Central memory CD4-positive, alpha-beta T cell (primary cell): ENCODE data around the gene OSBPL5.
A peak's percentile ranks its signal among the peaks of the same experiment; 100 is the strongest.

ENCODE experiments used
- DNase-seq: peaks from one replicate; pipeline ENCODE4 v3.0.0; 2022

OSBPL5 gene

DNA sequence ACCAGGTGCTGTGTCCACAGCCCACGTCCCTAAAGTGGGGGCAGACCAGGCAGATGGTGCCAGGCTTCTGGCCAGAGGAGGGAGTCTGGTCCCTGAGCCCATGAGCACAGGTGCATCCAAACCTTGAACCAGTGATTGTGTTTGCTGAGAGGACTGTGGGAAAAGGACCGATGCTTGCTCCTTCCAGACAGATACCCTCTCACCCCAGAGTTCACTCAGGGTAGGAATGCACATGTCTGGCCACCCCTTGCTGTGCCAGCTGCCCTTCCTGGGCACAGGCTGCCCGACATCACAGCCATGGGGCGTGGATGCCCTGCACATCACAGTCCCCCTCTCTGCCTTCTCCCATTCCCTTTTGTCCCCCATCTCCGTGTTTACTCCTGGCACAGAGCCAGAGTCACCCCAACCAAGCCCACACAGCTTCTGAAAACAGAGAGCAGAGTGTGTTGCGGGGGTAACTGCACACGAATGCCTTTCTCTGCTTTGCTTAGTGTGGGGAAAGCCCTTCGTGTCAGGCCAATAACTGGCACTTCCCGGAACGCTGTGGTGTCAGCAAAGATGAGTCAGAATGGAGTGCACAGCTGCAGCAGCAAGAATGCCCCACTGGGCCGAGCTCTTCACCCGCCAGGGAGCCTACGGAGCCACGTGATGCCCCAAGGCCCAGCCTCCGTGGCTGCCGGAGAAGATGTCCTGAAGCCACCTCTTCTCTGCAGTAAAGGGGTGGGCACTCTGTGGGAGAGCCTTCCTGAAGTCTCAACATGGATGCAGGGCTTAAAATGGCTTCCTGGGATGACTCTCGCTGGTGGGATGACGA lies 115.5 kb downstream of the OSBPL5 start:
- peak; percentile 75 for DNase-seq

DNA sequence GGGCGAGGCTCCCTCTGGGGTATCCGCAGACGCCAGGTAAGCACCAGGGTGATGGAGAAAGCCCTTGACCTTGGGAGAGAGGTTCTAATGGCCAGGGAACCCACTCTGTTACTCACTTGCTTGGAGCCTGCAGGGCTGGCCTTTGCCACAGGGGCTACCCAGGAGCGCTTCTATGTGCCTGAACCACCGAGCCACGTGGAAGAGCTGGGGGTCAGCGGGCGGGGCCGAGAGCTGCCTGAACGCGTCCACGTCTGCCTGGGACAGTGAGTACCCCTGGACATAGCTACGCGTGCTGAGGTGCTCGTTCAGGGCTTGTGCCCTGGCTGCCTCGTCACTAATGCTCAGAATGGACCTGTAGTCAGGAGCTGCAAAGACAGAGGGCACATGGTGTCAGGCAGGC lies 117.5 kb downstream of the OSBPL5 start:
- DNase-seq, result no peak

- DNase-seq, result no peak
Measured at GRCh38 chr11:3046641-3047040, 118.5 kb downstream of the OSBPL5 start.

DNA sequence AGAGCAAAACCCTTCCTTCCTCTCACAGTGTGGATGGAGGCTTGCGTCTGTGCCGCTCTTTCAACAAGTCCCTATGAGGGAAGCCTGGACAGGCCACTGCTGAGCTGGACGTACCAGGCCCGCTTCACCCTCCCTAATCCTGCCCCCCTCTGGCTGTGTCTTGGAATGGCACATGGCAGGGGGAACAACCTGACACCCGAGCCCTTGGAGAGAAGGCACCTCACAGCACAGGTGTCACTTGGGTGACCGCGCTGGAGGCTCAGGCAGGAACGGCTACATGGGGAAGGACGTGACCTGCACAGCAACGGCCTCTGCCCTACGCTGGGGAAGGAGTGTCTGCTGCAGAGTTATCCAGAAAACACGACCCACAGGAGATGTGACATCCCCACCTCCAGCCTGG lies 118.9 kb downstream of the OSBPL5 start:
- DNase-seq, result no peak

- DNase-seq, result no peak
Measured at GRCh38 chr11:3044915-3045314, 120.2 kb downstream of the OSBPL5 start.

- no peak for DNase-seq
Measured at GRCh38 chr11:3044004-3044403, 121.1 kb downstream of the OSBPL5 start.

DNA sequence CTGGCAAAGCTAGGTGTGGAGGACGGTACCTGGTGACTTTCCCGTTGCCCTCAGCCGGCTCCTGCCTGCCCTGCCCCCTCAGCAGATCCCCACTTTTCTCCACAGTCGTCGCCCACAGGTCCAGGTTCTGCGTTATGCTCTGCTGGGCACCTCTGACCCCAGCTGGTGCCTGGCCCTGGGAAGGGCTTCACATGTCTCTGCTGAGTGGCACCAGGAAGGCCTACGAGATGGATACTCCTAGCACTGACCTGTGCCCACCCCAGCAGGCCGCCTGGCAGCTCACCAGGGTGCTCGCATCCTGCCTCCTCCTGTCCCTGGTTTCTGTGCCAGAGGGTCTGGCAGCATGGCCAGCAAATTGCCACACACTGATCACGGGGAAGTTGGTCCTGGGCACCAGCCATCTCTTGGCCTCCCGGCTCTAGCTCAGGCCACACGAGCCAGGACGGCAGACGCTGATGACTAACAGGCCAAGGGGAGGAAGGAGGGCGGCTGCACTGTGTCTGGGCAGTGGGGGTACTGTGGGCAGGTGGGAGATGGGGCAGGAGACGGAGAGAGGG lies 121.7 kb downstream of the OSBPL5 start:
- no peak for DNase-seq

- DNase-seq, result no peak
Measured at GRCh38 chr11:3042496-3043314, 122.4 kb downstream of the OSBPL5 start.

DNA sequence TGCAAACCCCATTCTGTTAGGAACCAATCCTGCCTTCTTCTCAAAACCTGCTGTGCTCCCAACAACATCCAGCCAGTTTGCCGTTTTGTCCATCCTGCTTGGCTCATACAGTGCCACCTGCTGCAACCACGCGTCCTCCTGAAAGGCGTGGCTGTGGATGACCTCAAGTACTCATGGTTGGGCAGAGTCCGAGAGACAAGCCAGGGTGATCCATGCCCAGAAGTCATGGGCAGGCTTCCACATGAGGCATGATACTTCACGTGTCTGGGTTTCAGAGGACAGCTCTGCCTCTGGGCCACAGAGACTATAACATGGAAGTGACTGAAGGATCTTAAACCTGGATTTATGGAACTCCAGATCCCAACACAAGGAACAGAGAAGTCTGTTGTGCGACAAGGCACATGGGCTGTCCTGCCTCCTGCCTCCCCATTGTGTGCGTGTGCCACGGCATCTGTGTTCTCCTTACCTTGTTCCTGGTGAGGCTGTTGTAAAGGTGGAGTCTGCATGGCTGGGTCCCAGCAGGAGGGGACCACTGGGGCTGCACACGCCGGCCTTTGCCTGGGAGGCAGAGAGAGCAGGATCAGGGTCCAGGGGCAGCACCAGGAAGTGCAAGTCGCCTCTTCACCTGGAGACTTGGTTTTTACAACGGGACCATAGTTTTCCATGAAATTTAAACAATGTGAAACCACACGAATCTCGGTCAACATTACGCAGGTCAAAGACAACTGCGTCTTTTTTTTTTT lies 123.2 kb downstream of the OSBPL5 start:
- no peak for DNase-seq

- DNase-seq, result no peak
Measured at GRCh38 chr11:3040881-3041280, 124.2 kb downstream of the OSBPL5 start.

DNA sequence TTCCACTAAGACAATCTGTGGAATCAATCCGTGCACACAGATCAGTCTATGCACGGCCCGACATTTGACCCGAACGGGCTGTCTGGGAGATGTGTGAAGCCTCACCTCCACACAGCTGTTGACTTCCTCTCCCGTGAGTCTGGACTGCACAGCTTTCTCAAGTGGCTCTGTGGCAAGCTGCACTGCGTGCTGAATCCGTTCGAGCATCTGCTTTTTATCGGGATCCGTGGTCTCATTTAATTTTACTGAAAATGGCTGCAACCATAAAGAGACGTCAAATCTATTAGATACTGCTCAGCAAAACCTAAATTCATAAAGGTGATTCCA lies 127.2 kb downstream of the OSBPL5 start:
- DNase-seq, result no peak
